ENCODE results near the gene B3GALNT2.

DNA sequence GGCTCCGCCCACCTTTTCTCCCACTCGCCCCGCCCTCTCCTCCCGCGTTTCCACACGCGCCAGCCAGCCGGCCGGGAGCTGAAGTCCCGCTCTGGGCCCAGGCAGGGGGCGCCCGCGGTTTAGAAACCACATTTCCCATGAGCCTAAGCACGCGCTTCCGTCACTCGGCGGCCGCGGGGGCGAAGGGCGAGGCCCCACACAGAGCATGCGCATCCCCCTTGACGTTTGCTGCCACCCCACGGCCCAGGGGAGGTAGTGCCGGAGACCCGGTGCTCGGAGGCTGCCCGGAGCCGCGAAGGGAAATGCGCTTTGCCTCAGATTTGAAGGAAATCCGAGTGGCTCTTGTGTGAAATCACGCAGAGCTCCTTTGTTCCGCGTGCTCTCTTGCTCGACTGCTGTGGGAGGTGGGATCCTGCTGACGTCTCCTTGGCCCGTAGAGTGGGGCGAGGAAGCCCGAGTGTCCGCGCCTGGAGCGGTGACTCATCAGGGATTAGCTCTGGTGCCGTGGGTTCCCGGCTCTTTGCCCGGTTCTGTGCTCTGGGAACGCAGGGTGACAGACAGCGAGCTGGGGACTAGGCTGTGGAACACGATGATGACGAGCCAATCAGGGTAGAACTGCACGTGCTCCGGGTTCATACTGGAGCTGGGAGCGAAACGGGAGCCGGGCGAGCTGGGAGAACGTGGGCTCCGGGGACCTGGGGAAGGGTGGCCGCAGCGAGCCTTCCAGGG lies 406 bp upstream of the B3GALNT2 start:
- TF ChIP-seq ASH2L (IDR thresholded peaks at IDR 0.05; ENCODE audit: low read length), result peak; percentile 59
- no peak for TF ChIP-seq CEBPB (IDR thresholded peaks at IDR 0.05; ENCODE audit: low read depth, low read length)
- TF ChIP-seq SP1 (IDR thresholded peaks at IDR 0.05; ENCODE audit: low read depth, low read length), result no peak
- no peak for TF ChIP-seq MAFK (IDR thresholded peaks at IDR 0.05; ENCODE audit: low read depth, low read length)
- no peak for TF ChIP-seq JUN (IDR thresholded peaks at IDR 0.05; ENCODE audit: low read depth, low read length)
- TF ChIP-seq CBX8 (IDR thresholded peaks at IDR 0.05; ENCODE audit: borderline replicate concordance, low read depth, low read length), result no peak
- TF ChIP-seq, protein P1, sequence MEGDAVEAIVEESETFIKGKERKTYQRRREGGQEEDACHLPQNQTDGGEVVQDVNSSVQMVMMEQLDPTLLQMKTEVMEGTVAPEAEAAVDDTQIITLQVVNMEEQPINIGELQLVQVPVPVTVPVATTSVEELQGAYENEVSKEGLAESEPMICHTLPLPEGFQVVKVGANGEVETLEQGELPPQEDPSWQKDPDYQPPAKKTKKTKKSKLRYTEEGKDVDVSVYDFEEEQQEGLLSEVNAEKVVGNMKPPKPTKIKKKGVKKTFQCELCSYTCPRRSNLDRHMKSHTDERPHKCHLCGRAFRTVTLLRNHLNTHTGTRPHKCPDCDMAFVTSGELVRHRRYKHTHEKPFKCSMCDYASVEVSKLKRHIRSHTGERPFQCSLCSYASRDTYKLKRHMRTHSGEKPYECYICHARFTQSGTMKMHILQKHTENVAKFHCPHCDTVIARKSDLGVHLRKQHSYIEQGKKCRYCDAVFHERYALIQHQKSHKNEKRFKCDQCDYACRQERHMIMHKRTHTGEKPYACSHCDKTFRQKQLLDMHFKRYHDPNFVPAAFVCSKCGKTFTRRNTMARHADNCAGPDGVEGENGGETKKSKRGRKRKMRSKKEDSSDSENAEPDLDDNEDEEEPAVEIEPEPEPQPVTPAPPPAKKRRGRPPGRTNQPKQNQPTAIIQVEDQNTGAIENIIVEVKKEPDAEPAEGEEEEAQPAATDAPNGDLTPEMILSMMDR (IDR thresholded peaks at IDR 0.05; ENCODE audit: control extremely low read depth in 1 of 3, insufficient read depth in 1 of 3, low read depth in 1 of 3, low read length in 3 of 3), result peak; percentile 67 to 85 (median 78)
- TF ChIP-seq CREB1 (IDR thresholded peaks at IDR 0.05), result peak; percentile 96
- TF ChIP-seq KDM1A (IDR thresholded peaks at IDR 0.05; ENCODE audit: borderline replicate concordance, low read length), result no peak; the same call in 1 of the 2 replicates
- peak; percentile 50 for TF ChIP-seq PHF8 (conservative IDR thresholded peaks at IDR 0.05; ENCODE audit: low read depth, low read length)
- no peak for TF ChIP-seq ZNF274 (IDR thresholded peaks at IDR 0.05; ENCODE audit: borderline replicate concordance, extremely low read depth, low read length)

Data from H1 (cell line).